ENCODE measurements around the gene SPTLC2. TPM values are rescaled to one million over a fixed set of nuclear protein-coding genes. Genes with fewer than 3 reads are reported as not detected.

The SPTLC2 gene
- total RNA-seq, 6 experiments from 2014 or later = 51.2 to 59.2 (median 52.3) TPM

DNA sequence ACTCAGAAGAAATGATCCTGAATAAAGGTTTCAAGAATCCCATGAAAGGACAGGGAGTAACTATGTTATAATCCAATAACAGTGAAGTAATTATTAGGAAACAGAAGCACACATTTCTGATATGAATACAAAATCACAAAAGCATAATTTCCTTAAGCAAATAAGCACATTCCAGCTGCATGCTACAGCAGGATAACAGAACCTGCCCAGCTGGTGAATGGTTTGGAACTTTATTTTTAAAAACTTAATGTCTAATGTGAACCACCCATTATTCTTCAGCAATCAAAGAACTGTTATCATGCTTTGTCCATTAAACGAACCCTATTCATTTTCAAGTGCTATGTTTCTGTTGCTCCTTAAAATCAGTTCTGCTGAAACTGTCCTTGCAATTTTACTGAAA lies 13.4 kb downstream of the SPTLC2 start:
- no peak for DNase-seq
- H3K9me3 Mint-ChIP-seq = no peaks in the 10 kb centered on the region; the same call in 1 of the 2 replicates

DNA sequence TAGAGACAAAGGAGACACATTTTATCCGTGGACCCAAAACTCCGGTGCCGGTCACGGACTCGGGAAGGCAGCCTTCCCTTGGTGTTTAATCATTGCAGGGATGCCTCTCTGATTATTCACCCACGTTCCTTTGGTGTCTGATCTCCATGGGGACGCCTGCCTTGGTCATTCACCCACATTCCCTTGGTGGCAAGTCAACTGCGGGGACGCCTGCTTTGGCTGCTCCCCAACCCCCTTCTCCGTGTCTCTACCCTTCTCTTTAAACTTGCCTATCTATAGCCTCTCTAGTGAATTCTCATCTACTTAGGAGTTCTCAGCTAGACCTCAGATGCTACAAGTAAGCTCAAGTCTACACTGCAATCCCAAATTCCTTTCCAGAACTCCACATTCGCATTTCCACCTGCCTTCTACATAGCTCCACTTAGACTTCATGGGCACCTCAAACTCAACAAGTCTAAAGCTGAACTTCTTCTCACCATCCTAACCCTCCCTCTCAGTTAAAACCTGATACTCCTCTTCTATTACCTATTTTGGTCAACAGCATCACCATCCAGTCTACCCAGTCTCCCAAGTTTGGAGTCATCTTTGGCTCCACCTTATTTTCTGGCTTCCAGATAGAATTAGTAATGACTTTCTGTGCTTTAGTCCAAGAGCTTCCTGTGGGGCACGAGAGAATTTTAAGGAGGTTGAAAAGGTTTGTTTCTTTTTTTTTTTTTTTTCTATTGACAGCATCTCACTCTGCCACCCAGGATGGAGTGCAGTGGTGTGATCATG lies 14.4 kb downstream of the SPTLC2 start:
- Mint-ChIP-seq H3K36me3 (ENCODE audit: low read depth) (peaks cover 19% of the 10 kb centered on the region), H3K9me3 (no peaks in the 10 kb centered on the region; the same call in 1 of the 2 replicates), H3K4me1 (ENCODE audit: low read depth) (peaks cover 87% of the 10 kb centered on the region), H3K4me3 (peak overlapping the region; percentile 65; the same call in 1 of the 2 replicates), H3K27ac (peak overlapping the region; percentile 81), H3K27me3 (ENCODE audit: insufficient read depth) (no peaks in the 10 kb centered on the region; the same call in 1 of the 2 replicates)
- TF ChIP-seq, protein P1, sequence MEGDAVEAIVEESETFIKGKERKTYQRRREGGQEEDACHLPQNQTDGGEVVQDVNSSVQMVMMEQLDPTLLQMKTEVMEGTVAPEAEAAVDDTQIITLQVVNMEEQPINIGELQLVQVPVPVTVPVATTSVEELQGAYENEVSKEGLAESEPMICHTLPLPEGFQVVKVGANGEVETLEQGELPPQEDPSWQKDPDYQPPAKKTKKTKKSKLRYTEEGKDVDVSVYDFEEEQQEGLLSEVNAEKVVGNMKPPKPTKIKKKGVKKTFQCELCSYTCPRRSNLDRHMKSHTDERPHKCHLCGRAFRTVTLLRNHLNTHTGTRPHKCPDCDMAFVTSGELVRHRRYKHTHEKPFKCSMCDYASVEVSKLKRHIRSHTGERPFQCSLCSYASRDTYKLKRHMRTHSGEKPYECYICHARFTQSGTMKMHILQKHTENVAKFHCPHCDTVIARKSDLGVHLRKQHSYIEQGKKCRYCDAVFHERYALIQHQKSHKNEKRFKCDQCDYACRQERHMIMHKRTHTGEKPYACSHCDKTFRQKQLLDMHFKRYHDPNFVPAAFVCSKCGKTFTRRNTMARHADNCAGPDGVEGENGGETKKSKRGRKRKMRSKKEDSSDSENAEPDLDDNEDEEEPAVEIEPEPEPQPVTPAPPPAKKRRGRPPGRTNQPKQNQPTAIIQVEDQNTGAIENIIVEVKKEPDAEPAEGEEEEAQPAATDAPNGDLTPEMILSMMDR (IDR thresholded peaks at IDR 0.05) = no peak
- no peak for DNase-seq

More for the DNA sequence above, 13.4 kb downstream of the SPTLC2 start:
- no peaks in the 10 kb centered on the region; the same call in 1 of the 2 replicates for H3K27me3 Mint-ChIP-seq (ENCODE audit: insufficient read depth)
- peaks cover 17% of the 10 kb centered on the region for H3K36me3 Mint-ChIP-seq (ENCODE audit: low read depth)
- peak overlapping the region; percentile 84 for H3K27ac Mint-ChIP-seq
- H3K4me1 Mint-ChIP-seq (ENCODE audit: low read depth) = peaks cover 88% of the 10 kb centered on the region
- TF ChIP-seq, protein P1 (IDR thresholded peaks at IDR 0.05) = no peak
- peak overlapping the region; percentile 42; the same call in 1 of the 2 replicates for H3K4me3 Mint-ChIP-seq

DNA sequence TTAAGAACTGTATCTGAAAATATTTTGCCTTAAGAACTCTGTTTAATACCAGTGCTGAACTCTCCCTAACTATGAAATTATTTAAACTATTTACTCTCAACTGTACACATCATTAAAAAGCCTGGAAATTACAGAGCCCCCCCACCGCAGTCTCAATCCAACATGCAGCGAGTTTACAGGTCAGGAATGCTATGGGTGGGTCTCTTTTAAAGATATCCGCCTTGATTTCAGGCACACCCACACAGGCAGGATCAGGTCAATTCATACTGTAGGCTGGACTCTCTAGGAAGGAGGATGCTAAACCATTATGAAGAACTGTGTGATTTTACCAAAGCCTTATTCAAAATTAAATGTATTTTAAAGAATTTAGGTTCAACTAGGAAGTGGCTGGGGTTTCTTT lies 16.5 kb downstream of the SPTLC2 start:
- peaks cover 1% of the 10 kb centered on the region for H3K27me3 Mint-ChIP-seq (ENCODE audit: insufficient read depth)
- DNase-seq = no peak
- TF ChIP-seq, protein P1 (IDR thresholded peaks at IDR 0.05) = no peak
- H3K36me3 Mint-ChIP-seq (ENCODE audit: low read depth) = peaks cover 32% of the 10 kb centered on the region
- peak overlapping the region; percentile 30; the same call in 1 of the 2 replicates for H3K4me3 Mint-ChIP-seq
- H3K27ac Mint-ChIP-seq = peak overlapping the region; percentile 81
- no peaks in the 10 kb centered on the region; the same call in 1 of the 2 replicates for H3K9me3 Mint-ChIP-seq
- peaks cover 84% of the 10 kb centered on the region for H3K4me1 Mint-ChIP-seq (ENCODE audit: low read depth)

DNA sequence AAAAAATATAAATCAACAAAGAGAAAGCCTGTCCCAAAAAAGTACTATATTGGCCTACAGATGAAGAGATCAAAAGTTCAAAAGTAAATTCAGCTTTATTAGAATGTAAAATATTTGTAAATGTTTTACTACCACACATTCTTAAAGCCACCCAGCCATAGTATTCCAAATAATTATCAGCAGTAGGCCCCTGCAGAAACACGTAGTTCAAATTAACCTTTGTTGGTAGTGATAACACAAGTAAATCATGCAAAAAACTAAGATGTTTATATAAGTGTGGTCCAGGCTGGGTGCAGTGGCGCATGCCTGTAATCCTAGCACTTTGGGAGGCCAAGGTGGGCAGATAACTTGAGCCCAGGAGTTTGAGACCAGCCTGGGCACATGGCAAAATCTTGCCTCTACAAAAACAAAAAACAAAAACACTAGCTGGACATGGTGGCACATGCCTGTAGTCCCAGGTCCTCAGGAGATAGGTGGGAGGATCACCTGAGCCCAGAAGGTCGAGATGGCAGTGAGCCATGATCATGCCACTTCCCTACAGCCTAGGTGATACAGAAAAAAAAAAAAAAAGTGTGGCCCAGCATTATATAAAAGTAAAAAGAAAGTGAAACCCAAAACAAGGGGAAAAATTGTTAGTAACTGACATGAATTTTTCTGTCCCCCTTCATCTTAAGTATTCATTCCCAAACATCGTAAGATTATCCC lies 17.9 kb downstream of the SPTLC2 start:
- TF ChIP-seq, protein P1 (IDR thresholded peaks at IDR 0.05) = no peak
- Mint-ChIP-seq H3K4me1 (ENCODE audit: low read depth) (peaks cover 87% of the 10 kb centered on the region), H3K27me3 (ENCODE audit: insufficient read depth) (peaks cover 1% of the 10 kb centered on the region; the same call in 1 of the 2 replicates), H3K36me3 (ENCODE audit: low read depth) (peaks cover 33% of the 10 kb centered on the region), H3K9me3 (no peaks in the 10 kb centered on the region; the same call in 1 of the 2 replicates), H3K27ac (peak overlapping the region; percentile 81), H3K4me3 (peak overlapping the region; percentile 55)
- no peak for DNase-seq

DNA sequence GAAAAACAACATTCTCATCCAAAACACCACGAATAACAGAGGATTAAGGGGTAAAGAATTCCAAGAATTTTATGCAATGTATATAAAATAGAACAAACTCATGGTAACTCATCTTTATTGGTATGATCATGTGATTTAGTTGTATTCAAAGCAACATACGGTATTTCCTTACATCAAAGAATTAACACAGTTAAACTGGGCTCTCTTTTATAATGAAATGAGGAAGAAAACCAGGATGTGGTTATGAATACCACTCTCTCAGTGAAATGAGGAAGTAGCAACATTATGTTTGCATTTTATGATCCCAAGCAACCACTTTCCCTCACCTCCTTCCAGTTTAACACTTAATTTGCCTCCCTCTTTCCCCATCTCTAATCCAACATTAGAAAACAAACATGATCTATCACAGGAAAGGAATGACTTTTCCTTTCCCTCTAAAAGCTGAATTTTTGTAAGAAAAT lies 22.9 kb downstream of the SPTLC2 start:
- Mint-ChIP-seq H3K36me3 (ENCODE audit: low read depth) (peaks cover 41% of the 10 kb centered on the region), H3K9me3 (no peaks in the 10 kb centered on the region), H3K27ac (peak overlapping the region; percentile 92), H3K4me3 (peak overlapping the region; percentile 75), H3K27me3 (ENCODE audit: insufficient read depth) (peaks cover 1% of the 10 kb centered on the region; the same call in 1 of the 2 replicates), H3K4me1 (ENCODE audit: low read depth) (peaks cover 59% of the 10 kb centered on the region)
- TF ChIP-seq, protein P1 (IDR thresholded peaks at IDR 0.05) = no peak
- DNase-seq = peak; percentile 35
